Measurements from ENCODE around the gene FGL2. TPM values are rescaled to one million over a fixed set of nuclear protein-coding genes. Genes with fewer than 3 reads are reported as not detected.

FGL2 gene
- total RNA-seq, 4 donors from 2014 or later, result 5.9 to 69.3 (median 17.5) TPM

DNA sequence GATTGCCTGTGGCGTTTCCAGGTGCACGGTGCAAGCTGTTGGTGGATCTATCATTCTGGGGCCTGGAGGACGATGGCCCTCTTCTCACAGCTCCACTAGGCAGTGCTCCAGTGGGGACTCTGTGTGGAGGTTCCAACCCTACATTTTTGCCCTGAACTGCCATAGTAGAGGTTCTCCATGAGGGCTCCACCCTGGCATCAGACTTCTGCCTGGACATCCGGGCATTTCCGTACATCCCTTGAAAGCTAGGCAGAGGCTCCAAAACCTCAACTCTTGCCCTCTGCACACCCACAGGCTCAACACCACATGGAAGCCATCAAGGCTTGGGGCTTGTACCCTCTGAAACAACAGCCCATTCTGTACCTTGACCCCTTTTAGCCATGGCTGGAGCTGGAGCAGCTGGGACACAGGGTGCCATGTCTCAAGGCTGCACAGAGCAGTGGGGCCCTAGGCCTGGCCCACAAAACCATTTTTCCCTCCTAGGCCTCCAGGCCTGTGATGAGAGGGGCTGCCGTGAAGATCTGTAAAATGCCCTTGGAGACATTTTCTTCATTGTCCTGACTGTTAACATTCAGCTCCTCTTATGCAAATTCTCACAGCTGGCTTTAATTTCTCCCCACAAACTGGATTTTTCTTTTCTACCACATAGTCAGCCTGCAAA, 10.0 kb upstream of the FGL2 start:
- Histone ChIP-seq H3K4me3 (no peak overlapping the region), H3K4me1 (no peaks in the 10 kb centered on the region), H3K27me3 (no peaks in the 10 kb centered on the region), H3K27ac (no peak overlapping the region), H3K9me3 (peaks cover 0 to 8% of the 10 kb centered on the region in 2 donors), H3K36me3 (no peaks in the 10 kb centered on the region)
- no peak for TF ChIP-seq POLR2A (IDR thresholded peaks at IDR 0.05)
- TF ChIP-seq, protein P1, sequence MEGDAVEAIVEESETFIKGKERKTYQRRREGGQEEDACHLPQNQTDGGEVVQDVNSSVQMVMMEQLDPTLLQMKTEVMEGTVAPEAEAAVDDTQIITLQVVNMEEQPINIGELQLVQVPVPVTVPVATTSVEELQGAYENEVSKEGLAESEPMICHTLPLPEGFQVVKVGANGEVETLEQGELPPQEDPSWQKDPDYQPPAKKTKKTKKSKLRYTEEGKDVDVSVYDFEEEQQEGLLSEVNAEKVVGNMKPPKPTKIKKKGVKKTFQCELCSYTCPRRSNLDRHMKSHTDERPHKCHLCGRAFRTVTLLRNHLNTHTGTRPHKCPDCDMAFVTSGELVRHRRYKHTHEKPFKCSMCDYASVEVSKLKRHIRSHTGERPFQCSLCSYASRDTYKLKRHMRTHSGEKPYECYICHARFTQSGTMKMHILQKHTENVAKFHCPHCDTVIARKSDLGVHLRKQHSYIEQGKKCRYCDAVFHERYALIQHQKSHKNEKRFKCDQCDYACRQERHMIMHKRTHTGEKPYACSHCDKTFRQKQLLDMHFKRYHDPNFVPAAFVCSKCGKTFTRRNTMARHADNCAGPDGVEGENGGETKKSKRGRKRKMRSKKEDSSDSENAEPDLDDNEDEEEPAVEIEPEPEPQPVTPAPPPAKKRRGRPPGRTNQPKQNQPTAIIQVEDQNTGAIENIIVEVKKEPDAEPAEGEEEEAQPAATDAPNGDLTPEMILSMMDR (IDR thresholded peaks at IDR 0.05), result no peak
- intact Hi-C loops (cut with DNase I; ENCODE audit: low total_unique reads), result no loop called here
- no peak for DNase-seq

DNA sequence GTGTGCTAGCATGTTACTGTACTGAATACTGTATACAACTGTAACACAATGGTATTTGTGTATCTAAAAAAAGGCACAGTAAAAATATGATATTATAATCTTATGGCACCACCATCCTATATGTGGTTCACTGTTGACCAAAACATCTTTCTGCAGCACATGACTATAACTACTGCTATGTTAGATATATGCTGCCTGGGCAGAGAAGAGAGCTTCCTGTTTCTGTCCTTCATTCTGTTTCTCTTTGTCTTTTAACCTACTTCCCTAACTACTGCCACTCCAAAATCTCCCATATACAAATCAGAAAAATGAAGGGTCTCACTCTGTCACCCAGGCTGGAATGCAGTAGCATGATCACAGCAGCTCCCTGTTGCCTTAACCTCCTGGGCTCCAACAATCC, 8.8 kb upstream of the FGL2 start:
- no peak for DNase-seq
- intact Hi-C loops (cut with DNase I; ENCODE audit: low total_unique reads), result no loop called here
- no peaks in the 10 kb centered on the region for H3K36me3 ChIP-seq
- H3K9me3 ChIP-seq, result peaks cover 0 to 8% of the 10 kb centered on the region in 2 donors
- H3K27ac ChIP-seq, result no peak overlapping the region
- H3K27me3 ChIP-seq, result no peaks in the 10 kb centered on the region
- TF ChIP-seq POLR2A (IDR thresholded peaks at IDR 0.05), result no peak
- TF ChIP-seq, protein P1 (IDR thresholded peaks at IDR 0.05), result no peak
- no peaks in the 10 kb centered on the region for H3K4me1 ChIP-seq
- no peak overlapping the region for H3K4me3 ChIP-seq

DNA sequence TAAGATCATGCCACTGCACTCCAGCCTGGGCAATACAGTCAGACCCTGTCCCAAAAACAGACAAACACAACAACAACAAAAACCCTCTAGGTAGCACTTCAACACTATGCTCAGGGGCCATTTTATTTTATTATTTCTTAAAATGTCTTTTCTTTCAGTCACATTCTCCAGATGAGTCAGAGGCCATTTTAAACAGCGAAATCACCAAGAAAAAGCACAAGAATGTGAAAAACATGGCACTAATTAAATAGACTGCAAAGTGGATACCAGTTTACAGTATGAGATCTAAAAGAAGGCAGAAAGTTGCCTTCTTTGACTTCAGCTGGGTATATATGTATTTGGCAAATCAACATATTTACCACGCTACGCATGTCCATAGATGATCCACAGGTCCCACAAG, 6.1 kb upstream of the FGL2 start:
- Histone ChIP-seq H3K9me3 (peaks cover 0 to 8% of the 10 kb centered on the region in 2 donors), H3K27ac (no peak overlapping the region), H3K36me3 (no peaks in the 10 kb centered on the region), H3K4me1 (no peaks in the 10 kb centered on the region), H3K27me3 (no peaks in the 10 kb centered on the region), H3K4me3 (no peak overlapping the region)
- intact Hi-C loops (cut with DNase I; ENCODE audit: low total_unique reads), result no loop called here
- TF ChIP-seq, protein P1 (IDR thresholded peaks at IDR 0.05), result no peak
- TF ChIP-seq POLR2A (IDR thresholded peaks at IDR 0.05), result no peak
- DNase-seq, result no peak

DNA sequence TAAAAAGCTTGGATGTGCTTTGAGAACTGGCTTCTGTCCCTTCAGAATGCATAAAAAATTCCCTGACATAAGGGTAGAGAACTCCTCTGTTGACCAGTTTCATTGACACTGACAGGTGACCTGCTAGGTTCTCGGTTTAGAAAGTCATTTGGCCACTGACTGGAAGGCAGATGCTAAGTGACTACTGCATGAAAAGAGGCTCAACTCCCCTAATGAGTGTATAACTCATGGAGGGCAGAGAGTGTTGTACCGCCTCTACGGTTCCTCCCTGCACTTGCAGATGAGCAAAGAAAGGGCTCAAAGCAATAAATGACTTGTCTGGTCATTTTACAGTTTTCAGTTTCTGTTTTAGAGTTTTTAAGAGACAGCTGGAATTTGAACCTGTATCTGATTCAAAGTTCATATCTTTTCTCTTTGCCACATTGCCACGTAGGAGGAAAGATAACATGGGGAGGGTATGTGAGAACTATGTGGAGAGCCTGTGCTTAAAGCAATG, 2.9 kb upstream of the FGL2 start:
- Histone ChIP-seq H3K27ac (no peak overlapping the region), H3K27me3 (no peaks in the 10 kb centered on the region), H3K36me3 (no peaks in the 10 kb centered on the region), H3K4me3 (no peak overlapping the region), H3K4me1 (no peaks in the 10 kb centered on the region), H3K9me3 (no peaks in the 10 kb centered on the region)
- intact Hi-C loops (cut with DNase I; ENCODE audit: low total_unique reads), result no loop called here
- DNase-seq, result no peak
- no peak for TF ChIP-seq POLR2A (IDR thresholded peaks at IDR 0.05)
- TF ChIP-seq, protein P1 (IDR thresholded peaks at IDR 0.05), result no peak

DNA sequence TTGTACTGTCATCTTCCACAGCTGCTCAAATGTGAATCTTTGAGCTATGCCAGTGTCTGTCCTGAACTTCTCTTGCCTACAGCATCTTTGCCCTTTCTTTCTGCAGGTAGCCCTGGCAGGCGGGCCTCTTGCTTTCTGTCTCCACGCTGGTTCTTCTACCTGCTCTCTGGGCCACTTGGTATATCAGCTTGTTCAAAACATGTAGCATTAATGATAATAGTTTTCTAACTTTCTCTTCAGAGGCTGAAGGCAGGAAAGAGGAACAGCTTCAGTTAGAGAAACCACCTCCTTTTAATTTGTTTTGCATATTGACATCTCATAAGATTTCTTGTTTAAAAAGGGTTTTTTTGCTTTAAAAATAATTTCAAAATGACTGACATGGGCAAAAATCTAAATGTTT, 923 bp upstream of the FGL2 start:
- no peaks in the 10 kb centered on the region for H3K27me3 ChIP-seq
- no peaks in the 10 kb centered on the region for H3K9me3 ChIP-seq
- H3K4me3 ChIP-seq, result no peak overlapping the region
- no peaks in the 10 kb centered on the region for H3K4me1 ChIP-seq
- no peak overlapping the region for H3K27ac ChIP-seq
- intact Hi-C loops (cut with DNase I; ENCODE audit: low total_unique reads), result no loop called here
- no peak for DNase-seq
- no peak for TF ChIP-seq POLR2A (IDR thresholded peaks at IDR 0.05)
- TF ChIP-seq, protein P1 (IDR thresholded peaks at IDR 0.05), result no peak
- H3K36me3 ChIP-seq, result no peaks in the 10 kb centered on the region
